ENCODE results near the gene MACROD2.

- TF ChIP-seq CTCF (IDR thresholded peaks at IDR 0.05) (no peak), EZH2 (IDR thresholded peaks at IDR 0.05; ENCODE audit: borderline replicate concordance, insufficient read depth, low read depth, low read length, poor library complexity, severe bottlenecking) (no peak)
These were observed 366.4 kb downstream of the MACROD2 start for GRCh38 chr20:14361509-14362345.
